BJ (cell line): ENCODE measurements around the gene COL24A1. TPM values are rescaled to one million over a fixed set of nuclear protein-coding genes. Genes with fewer than 3 reads are reported as not detected.

Experiments
- CTCF ChIA-PET: fragments of 350-600 bp; formaldehyde crosslinking; extraction: SDS; loops from one replicate; lab custom pipeline; 2021; ENCODE audit warnings: antibody characterized with exemption, inconsistent platforms; lab: Yijun Ruan, JAX
- POLR2A ChIA-PET: fragments of 300-600 bp; sonication (Branson Sonifier 250); formaldehyde crosslinking; extraction: SDS; loops from one replicate; lab custom pipeline; 2021; ENCODE audit warnings: antibody characterized with exemption; lab: Charles Lee
- DNase-seq: peaks from one replicate; pipeline ENCODE4 v3.0.0-alpha.2; 2011; ENCODE audit warnings: low read depth
- H3K27me3 ChIP-seq: 2 replicates; pipeline ENCODE4 v1.6.0; 2011; ENCODE audit warnings: low read length; ENCODE audit not compliant: control insufficient read depth, insufficient read depth
- H3K36me3 ChIP-seq: 2 replicates; pipeline ENCODE4 v1.5.1; 2011; ENCODE audit warnings: low read length; ENCODE audit not compliant: control insufficient read depth, insufficient read depth
- H3K4me3 ChIP-seq: 2 replicates; pipeline ENCODE4 v1.5.1; 2011; ENCODE audit warnings: low read depth, mild to moderate bottlenecking, control low read depth, low read length
- CTCF ChIP-seq: IDR thresholded peaks from 2 replicates; pipeline ENCODE4 v1.5.1; 2011; ENCODE audit warnings: low read depth, mild to moderate bottlenecking, control low read depth, inconsistent platforms, low read length, moderate library complexity; ENCODE audit not compliant: insufficient read depth
- polyA plus RNA-seq: library from polyadenylated mRNA; depleted of rRNA; stranded (reverse); fragments of >200 nt; gene quantifications from 2 replicates; pipeline ENCODE4 v1.2.3, GENCODE V29; 2011

Gene COL24A1
- polyA plus RNA-seq, 1 experiment, result 0.28 TPM

GRCh38 chr1:86153836-86154235, 2.7 kb downstream of the COL24A1 start:
- no peak for DNase-seq
- H3K27me3 ChIP-seq, result no peaks in the 10 kb centered on the region
- POLR2A ChIA-PET, result interaction anchor here (0.5 kb wide), 1 partner anchor 10 kb away, joined by 3 read pairs; no protein-coding TSS in a partner anchor
- H3K4me3 ChIP-seq, result no peak overlapping the region
- CTCF ChIA-PET, result no interaction called here
- no peaks in the 10 kb centered on the region for H3K36me3 ChIP-seq
- no peak for TF ChIP-seq CTCF

- ChIA-PET CTCF (no interaction called here), POLR2A (no interaction called here)
- no peaks in the 10 kb centered on the region for H3K27me3 ChIP-seq
- H3K4me3 ChIP-seq, result no peak overlapping the region
- TF ChIP-seq CTCF, result no peak
- DNase-seq, result no peak
- no peaks in the 10 kb centered on the region for H3K36me3 ChIP-seq
Observed at GRCh38 chr1:86152887-86153286, 3.7 kb downstream of the COL24A1 start.

GRCh38 chr1:86151427-86151826, 5.1 kb downstream of the COL24A1 start:
- H3K4me3 ChIP-seq, result no peak overlapping the region
- CTCF ChIA-PET, result interaction anchor here (0.8 to 1.1 kb wide), 2 partner anchors 12 to 134 kb away, joined by 3 to 4 read pairs; no protein-coding TSS in a partner anchor
- no peak for TF ChIP-seq CTCF
- H3K36me3 ChIP-seq, result no peaks in the 10 kb centered on the region
- no peak for DNase-seq
- no peaks in the 10 kb centered on the region for H3K27me3 ChIP-seq
- POLR2A ChIA-PET, result interaction anchor here (0.6 kb wide), 1 partner anchor 10 kb away, joined by 3 read pairs; no protein-coding TSS in a partner anchor

- no peak overlapping the region for H3K4me3 ChIP-seq
- TF ChIP-seq CTCF, result no peak
- ChIA-PET CTCF (no interaction called here), POLR2A (no interaction called here)
- no peaks in the 10 kb centered on the region for H3K27me3 ChIP-seq
- no peaks in the 10 kb centered on the region for H3K36me3 ChIP-seq
- no peak for DNase-seq
Observed at GRCh38 chr1:86150553-86151055, 6.0 kb downstream of the COL24A1 start.

- no peak overlapping the region for H3K4me3 ChIP-seq
- no peaks in the 10 kb centered on the region for H3K27me3 ChIP-seq
- no peaks in the 10 kb centered on the region for H3K36me3 ChIP-seq
- no peak for DNase-seq
- POLR2A ChIA-PET, result no interaction called here
- no peak for TF ChIP-seq CTCF
- CTCF ChIA-PET, result no interaction called here
Observed at GRCh38 chr1:86149591-86149990, 7.0 kb downstream of the COL24A1 start.
